Hepatocyte (in vitro differentiated cells): ENCODE measurements around the gene OTOGL. TPM values are rescaled to one million over a fixed set of nuclear protein-coding genes. Genes with fewer than 3 reads are reported as not detected.

Source experiments
- DNase-seq: peaks from one replicate; pipeline ENCODE4 v3.0.0-alpha.2; 2016; ENCODE audit warnings: low spot score
- H2AFZ ChIP-seq: fragments of 200-600 bp; sonication (generic); 2 replicates; pipeline ENCODE4 v1.6.0; 2016; ENCODE audit warnings: antibody characterized with exemption, mild to moderate bottlenecking
- H3K27ac ChIP-seq: fragments of 200-600 bp; sonication (generic); 2 replicates; pipeline ENCODE4 v1.5.1; 2016; ENCODE audit warnings: mild to moderate bottlenecking
- H3K27me3 ChIP-seq: fragments of 200-600 bp; sonication (generic); 2 replicates; pipeline ENCODE4 v1.6.1; 2016
- H3K36me3 ChIP-seq: fragments of 200-600 bp; sonication (generic); replicated peaks from 2 replicates; pipeline ENCODE4 v1.5.1; 2016; ENCODE audit warnings: low read depth; ENCODE audit not compliant: insufficient read depth
- H3K4me1 ChIP-seq: fragments of 200-600 bp; sonication (generic); 2 replicates; pipeline ENCODE4 v1.5.1; 2016; ENCODE audit warnings: mild to moderate bottlenecking, moderate library complexity; ENCODE audit not compliant: insufficient read depth
- H3K4me2 ChIP-seq: fragments of 200-600 bp; sonication (generic); 2 replicates; pipeline ENCODE4 v1.6.0; 2016
- H3K4me3 ChIP-seq: fragments of 200-600 bp; sonication (generic); 2 replicates; pipeline ENCODE4 v1.5.1; 2016; ENCODE audit warnings: mild to moderate bottlenecking
- H3K79me2 ChIP-seq: fragments of 200-600 bp; sonication (generic); 2 replicates; pipeline ENCODE4 v1.6.0; 2017; ENCODE audit warnings: mild to moderate bottlenecking
- H3K9me2 ChIP-seq: fragments of 200-600 bp; sonication (generic); replicated peaks from 2 replicates; pipeline ENCODE4 v1.6.0; 2017; ENCODE audit warnings: mild to moderate bottlenecking; ENCODE audit not compliant: insufficient read depth
- H3K9me3 ChIP-seq: fragments of 200-600 bp; sonication (generic); 2 replicates; pipeline ENCODE4 v1.5.1; 2016; ENCODE audit warnings: low read depth, mild to moderate bottlenecking
- H4K20me1 ChIP-seq: fragments of 200-600 bp; sonication (generic); 2 replicates; pipeline ENCODE4 v1.6.0; 2016; ENCODE audit warnings: mild to moderate bottlenecking; ENCODE audit not compliant: insufficient read depth, poor library complexity, severe bottlenecking
- CTCF ChIP-seq: fragments of 200-600 bp; sonication (generic); IDR thresholded peaks from 2 replicates; pipeline ENCODE4 v1.5.1; 2016; ENCODE audit warnings: antibody characterized with exemption, mild to moderate bottlenecking; ENCODE audit not compliant: poor library complexity
- EZH2 ChIP-seq: fragments of 200-600 bp; sonication (generic); IDR thresholded peaks from 2 replicates; pipeline ENCODE4 v1.6.1; 2016; ENCODE audit warnings: antibody characterized with exemption, mild to moderate bottlenecking, borderline replicate concordance
- EZH2phosphoT487 ChIP-seq: fragments of 200-600 bp; sonication (generic); IDR thresholded peaks from one replicate; pipeline ENCODE4 v1.6.1; 2018; ENCODE audit warnings: antibody characterized with exemption, mild to moderate bottlenecking, low read depth, moderate library complexity; ENCODE audit not compliant: unreplicated experiment, severe bottlenecking
- WGBS: methylation state at CpG from one replicate; pipeline ENCODE4 v1.1.6; 2016; ENCODE audit warnings: low lambda C conversion rate; ENCODE audit errors: missing lambda C conversion rate; 5-methylcytosine and 5-hydroxymethylcytosine counted together
- polyA plus RNA-seq: library from polyadenylated mRNA; unstranded; fragments of >200 nt; fragmentation: Nextera tagmentation; extraction: Ambion mirVana; gene quantifications from 2 replicates; pipeline ENCODE4 v1.2.1, GENCODE V29; 2016
- total RNA-seq: library from RNA; depleted of rRNA; stranded (reverse); fragments of >200 nt; gene quantifications from 2 replicates; pipeline ENCODE4 v1.2.3, GENCODE V29; 2014

OTOGL gene
- total and polyA plus RNA-seq, 2 experiments from 2014 or later: 0.33 TPM; not detected in 1

- no peaks in the 10 kb centered on the region for H3K4me1 ChIP-seq
- H3K4me2 ChIP-seq: no peak overlapping the region
- no peak overlapping the region for H3K27ac ChIP-seq
- no peaks in the 10 kb centered on the region for H3K79me2 ChIP-seq
- no peaks in the 10 kb centered on the region for H3K9me2 ChIP-seq
- H3K4me3 ChIP-seq: no peak overlapping the region
- no peaks in the 10 kb centered on the region for H3K9me3 ChIP-seq
- no peak for DNase-seq
- no peaks in the 10 kb centered on the region for H3K36me3 ChIP-seq
- no peak for TF ChIP-seq EZH2phosphoT487
- no peak for TF ChIP-seq CTCF
- TF ChIP-seq EZH2: no peak
- H4K20me1 ChIP-seq: no peaks in the 10 kb centered on the region
- H3K27me3 ChIP-seq: no peaks in the 10 kb centered on the region
- H2AFZ ChIP-seq: no peak overlapping the region
Observed at GRCh38 chr12:80264386-80264785, 165.0 kb downstream of the OTOGL start.

DNA sequence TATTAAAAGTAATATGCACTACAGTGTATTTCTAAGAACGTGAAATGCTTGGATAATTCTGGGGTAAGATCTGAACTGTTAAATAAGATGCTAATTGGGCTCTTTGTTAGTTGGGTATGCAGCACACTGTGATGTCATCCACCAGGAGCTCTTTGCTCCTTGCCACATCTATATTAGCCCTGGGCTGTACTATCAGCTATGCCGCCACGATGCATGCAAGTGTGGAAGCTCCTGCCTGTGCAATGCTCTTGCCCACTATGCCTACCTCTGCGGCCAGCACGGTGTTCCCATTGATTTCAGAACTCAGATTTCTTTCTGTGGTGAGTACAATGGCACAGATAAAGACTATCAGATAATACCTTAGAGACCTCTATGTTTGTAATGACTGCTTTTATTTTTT lies 165.6 kb downstream of the OTOGL start:
- H3K27me3 ChIP-seq: no peaks in the 10 kb centered on the region
- TF ChIP-seq EZH2phosphoT487: no peak
- TF ChIP-seq CTCF: no peak
- no peak for TF ChIP-seq EZH2
- H3K9me2 ChIP-seq: no peaks in the 10 kb centered on the region
- no peaks in the 10 kb centered on the region for H3K4me1 ChIP-seq
- 82% methylated on average over 5 of the region's 5 CpGs for WGBS
- no peaks in the 10 kb centered on the region for H4K20me1 ChIP-seq
- no peaks in the 10 kb centered on the region for H3K36me3 ChIP-seq
- H3K4me3 ChIP-seq: no peak overlapping the region
- DNase-seq: no peak
- no peaks in the 10 kb centered on the region for H3K9me3 ChIP-seq
- no peaks in the 10 kb centered on the region for H3K79me2 ChIP-seq
- no peak overlapping the region for H2AFZ ChIP-seq
- H3K4me2 ChIP-seq: no peak overlapping the region
- H3K27ac ChIP-seq: no peak overlapping the region

GRCh38 chr12:80268924-80269749 lies 169.8 kb downstream of the OTOGL start:
- Histone ChIP-seq H3K27ac (no peak overlapping the region), H2AFZ (no peak overlapping the region), H3K4me1 (no peaks in the 10 kb centered on the region), H3K79me2 (no peaks in the 10 kb centered on the region), H4K20me1 (no peaks in the 10 kb centered on the region), H3K9me2 (no peaks in the 10 kb centered on the region), H3K4me2 (no peak overlapping the region), H3K9me3 (no peaks in the 10 kb centered on the region), H3K27me3 (no peaks in the 10 kb centered on the region), H3K4me3 (no peak overlapping the region), H3K36me3 (no peaks in the 10 kb centered on the region)
- TF ChIP-seq EZH2: no peak
- TF ChIP-seq CTCF: no peak
- TF ChIP-seq EZH2phosphoT487: no peak
- DNase-seq: no peak
